HepG2 (cell line): ENCODE results near the gene DTNA.

Source experiments
- ELF1 ChIP-seq: sonication (generic); formaldehyde crosslinking; IDR thresholded peaks from 2 replicates; pipeline ENCODE4 v1.4.0; 2020; ENCODE audit warnings: missing genetic modification reagents
- FIP1L1 ChIP-seq: fragments of 200-400 bp; formaldehyde crosslinking; IDR thresholded peaks from 2 replicates; pipeline ENCODE4 v1.6.1; 2018; ENCODE audit warnings: low read depth, mild to moderate bottlenecking, low read length, moderate library complexity, borderline replicate concordance; ENCODE audit not compliant: insufficient read depth

DNA sequence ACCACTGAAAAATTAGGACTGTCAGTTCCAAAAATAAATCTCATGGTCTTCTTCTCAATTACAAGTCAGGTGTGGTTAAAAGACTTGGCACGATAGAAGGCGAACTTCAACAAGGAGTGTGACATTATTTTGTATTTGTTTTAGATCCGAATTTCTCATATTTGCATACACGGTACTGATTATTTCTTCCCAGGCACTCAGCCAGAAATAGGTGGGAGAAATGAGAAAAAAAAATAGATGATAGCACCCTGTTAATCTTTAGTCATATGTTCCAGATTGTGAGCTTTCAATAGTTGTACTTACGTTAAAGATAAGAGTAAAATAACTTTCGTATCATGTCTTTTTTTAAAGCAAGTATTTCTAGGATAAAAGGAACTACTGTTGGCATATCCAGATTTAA lies 106.1 kb downstream of the DTNA start:
- TF ChIP-seq FIP1L1 (no peak), ELF1 (CRISPR knock-in tag) (no peak)
